H1 (cell line): ENCODE data around the gene SELENOV. TPM values are rescaled to one million over a fixed set of nuclear protein-coding genes. Genes with fewer than 3 reads are reported as not detected.

Experiments used
- CTCF ChIA-PET: fragments of 300-600 bp; sonication (Branson Sonifier 250); formaldehyde crosslinking; loops from one replicate; lab custom pipeline; 2021; ENCODE audit not compliant: partially characterized antibody; lab: Charles Lee
- POLR2A ChIA-PET: fragments of 300-600 bp; sonication (Branson Sonifier 250); formaldehyde crosslinking; loops from one replicate; lab custom pipeline; 2021; ENCODE audit warnings: inconsistent platforms; ENCODE audit not compliant: partially characterized antibody; lab: Charles Lee
- DNase-seq, 2 experiments: peaks; one replicate each; pipeline versions ENCODE4 v3.0.0 to v3.0.0-alpha.2; 2010 to 2022; ENCODE audit warnings: low spot score in 2 of 2, low read depth in 1 of 2, mixed read lengths in 1 of 2
- FAIRE-seq: peaks from 2 replicates; lab custom pipeline; 2011; peaks lifted over from hg19 to GRCh38; lab: Jason Lieb, UNC
- H2AFZ ChIP-seq: 2 replicates; pipeline ENCODE4 v1.8.1; 2012; ENCODE audit warnings: low read length, inconsistent platforms
- H2AK5ac ChIP-seq: 2 replicates; pipeline ENCODE4 v1.6.1; 2013; ENCODE audit warnings: low read depth, low read length
- H2BK120ac ChIP-seq: replicated peaks from 2 replicates; pipeline ENCODE3; 2013; ENCODE audit warnings: low read depth, low read length, inconsistent platforms
- H2BK12ac ChIP-seq: 2 replicates; pipeline ENCODE4 v1.6.1; 2013; ENCODE audit warnings: low read depth, low read length
- H2BK15ac ChIP-seq: 2 replicates; pipeline ENCODE4 v1.6.1; 2013; ENCODE audit warnings: low read length
- H2BK20ac ChIP-seq: 2 replicates; pipeline ENCODE4 v1.6.1; 2013; ENCODE audit warnings: low read length
- H2BK5ac ChIP-seq: 2 replicates; pipeline ENCODE4 v1.6.1; 2013; ENCODE audit warnings: low read depth, low read length
- H3K14ac ChIP-seq: 2 replicates; pipeline ENCODE4 v1.6.1; 2013; ENCODE audit warnings: inconsistent platforms; ENCODE audit not compliant: insufficient read length
- H3K18ac ChIP-seq: 2 replicates; pipeline ENCODE4 v1.6.1; 2013; ENCODE audit warnings: low read length; ENCODE audit errors: extremely low read depth
- H3K23ac ChIP-seq: 2 replicates; pipeline ENCODE4 v1.6.1; 2013; ENCODE audit warnings: inconsistent platforms; ENCODE audit not compliant: insufficient read length
- H3K23me2 ChIP-seq: 2 replicates; pipeline ENCODE4 v1.6.1; 2013; ENCODE audit warnings: low read depth, low read length
- H3K27ac ChIP-seq: 2 replicates; pipeline ENCODE4 v1.6.1; 2011; ENCODE audit warnings: low read depth, low read length, inconsistent platforms
- H3K27me3 ChIP-seq, 4 experiments: replicated peaks in 1 of 4; 1 replicate in 1 of 4; 2 replicates in 3 of 4; pipeline versions ENCODE4 v1.6.1 to v1.8.1; 2011 to 2013; ENCODE audit warnings: low read length in 3 of 4, mild to moderate bottlenecking in 3 of 4, inconsistent platforms in 2 of 4, mixed read lengths in 2 of 4, moderate library complexity in 1 of 4; ENCODE audit not compliant: control insufficient read depth in 3 of 4, insufficient read depth in 3 of 4; ENCODE audit errors: extremely low read depth in 1 of 4
- H3K36me3 ChIP-seq, 4 experiments: 2 replicates each; pipeline versions ENCODE4 v1.6.1 to v1.8.1; 2011 to 2013; ENCODE audit warnings: mild to moderate bottlenecking in 4 of 4, low read length in 3 of 4, moderate library complexity in 2 of 4, control low read depth in 1 of 4, inconsistent platforms in 1 of 4; ENCODE audit not compliant: insufficient read depth in 4 of 4, control insufficient read depth in 2 of 4
- H3K4ac ChIP-seq: replicated peaks from 2 replicates; pipeline ENCODE3; 2013; ENCODE audit warnings: low read length, low read depth, mixed read lengths, inconsistent platforms; ENCODE audit not compliant: insufficient read length
- H3K4me1 ChIP-seq, 4 experiments: replicated peaks in 1 of 4; 1 replicate in 1 of 4; 2 replicates in 3 of 4; pipeline versions ENCODE4 v1.6.1 to v1.8.1; 2011 to 2013; ENCODE audit warnings: low read length in 3 of 4, inconsistent platforms in 2 of 4, mixed read lengths in 1 of 4; ENCODE audit not compliant: insufficient read depth in 4 of 4, control insufficient read depth in 3 of 4
- H3K4me2 ChIP-seq, 2 experiments: 2 replicates each; pipeline versions ENCODE4 v1.6.1 to v1.8.1; 2011 to 2013; ENCODE audit warnings: low read depth in 2 of 2, low read length in 2 of 2, control low read depth in 1 of 2, inconsistent platforms in 1 of 2, mild to moderate bottlenecking in 1 of 2; ENCODE audit not compliant: insufficient read depth in 1 of 2
- H3K4me3 ChIP-seq, 4 experiments: fragments of 200-600, 300-600 bp in 1 of 4; sonication (generic), shearing (Covaris generic), sonication (Bioruptor Twin) in 1 of 4; 2 replicates each; pipeline versions ENCODE4 v1.5.1 to v1.8.1; 2011 to 2016; ENCODE audit warnings: low read length in 4 of 4, low read depth in 3 of 4, control low read depth in 2 of 4, inconsistent platforms in 2 of 4, mild to moderate bottlenecking in 2 of 4, mixed read lengths in 1 of 4, moderate library complexity in 1 of 4; ENCODE audit not compliant: insufficient read depth in 2 of 4; ENCODE audit errors: extremely low read depth in 1 of 4
- H3K56ac ChIP-seq: replicated peaks from 2 replicates; pipeline ENCODE3; 2013; ENCODE audit warnings: low read depth, mild to moderate bottlenecking, mixed read lengths, low read length, inconsistent platforms; ENCODE audit not compliant: insufficient read length
- H3K79me1 ChIP-seq: 2 replicates; pipeline ENCODE4 v1.6.1; 2013; ENCODE audit warnings: low read depth, low read length, control low read depth
- H3K79me2 ChIP-seq, 2 experiments: 2 replicates each; pipeline versions ENCODE4 v1.6.1 to v1.8.1; 2012 to 2013; ENCODE audit warnings: low read length in 2 of 2, mild to moderate bottlenecking in 2 of 2, inconsistent platforms in 1 of 2; ENCODE audit not compliant: insufficient read depth in 2 of 2, control insufficient read depth in 1 of 2
- H3K9ac ChIP-seq, 4 experiments: replicated peaks in 1 of 4; 1 replicate in 1 of 4; 2 replicates in 3 of 4; pipeline versions ENCODE4 v1.6.1 to v1.8.1; 2011 to 2013; ENCODE audit warnings: low read depth in 3 of 4, low read length in 3 of 4, control low read depth in 2 of 4, mild to moderate bottlenecking in 2 of 4, moderate library complexity in 2 of 4, inconsistent platforms in 1 of 4; ENCODE audit errors: extremely low read depth in 1 of 4
- H3K9me3 ChIP-seq, 2 experiments: 2 replicates each; pipeline versions ENCODE4 v1.6.1 to v1.8.1; 2012 to 2013; ENCODE audit warnings: mild to moderate bottlenecking in 2 of 2, moderate library complexity in 2 of 2, control low read depth in 1 of 2, inconsistent platforms in 1 of 2, low read depth in 1 of 2, low read length in 1 of 2, mixed read lengths in 1 of 2; ENCODE audit not compliant: insufficient read depth in 2 of 2
- H4K20me1 ChIP-seq, 2 experiments: replicated peaks in 1 of 2; 2 replicates each; pipeline versions ENCODE3 to v1.8.1; 2011 to 2013; ENCODE audit warnings: inconsistent platforms in 2 of 2, low read length in 2 of 2, mild to moderate bottlenecking in 1 of 2; ENCODE audit not compliant: insufficient read depth in 2 of 2, control insufficient read depth in 1 of 2
- H4K5ac ChIP-seq: 2 replicates; pipeline ENCODE4 v1.6.1; 2013; ENCODE audit warnings: low read length, low read depth, mixed read lengths, inconsistent platforms; ENCODE audit not compliant: insufficient read length
- H4K8ac ChIP-seq: 2 replicates; pipeline ENCODE4 v1.8.0; 2013; ENCODE audit warnings: mild to moderate bottlenecking, moderate library complexity, low read length, inconsistent platforms; ENCODE audit not compliant: insufficient read depth; ENCODE audit errors: extremely low read depth
- H4K91ac ChIP-seq: replicated peaks from 2 replicates; pipeline ENCODE3; 2013; ENCODE audit warnings: low read length, mixed read lengths, inconsistent platforms; ENCODE audit not compliant: insufficient read length
- SIRT6 ChIP-seq: IDR thresholded peaks from one replicate; pipeline ENCODE4 v1.7.1; 2012; ENCODE audit warnings: low read length, inconsistent platforms
- SUZ12 ChIP-seq: fragments of 200-600 bp; sonication (generic); IDR thresholded peaks from 2 replicates; pipeline ENCODE4 v1.6.1; 2012; ENCODE audit warnings: mild to moderate bottlenecking, inconsistent platforms, low read length, moderate library complexity, mixed read lengths
- WGBS, 2 experiments: shearing (Covaris generic) in 1 of 2; methylation state at CpG; one replicate each; pipeline versions ENCODE4 v1.1.6 to v1.1.7; 2013 to 2015; ENCODE audit warnings: low lambda C conversion rate in 2 of 2, mixed read lengths in 2 of 2, inconsistent platforms in 1 of 2, low coverage in 1 of 2, missing lambda C conversion rate in 1 of 2; ENCODE audit not compliant: insufficient replicate concordance in 2 of 2, insufficient coverage in 1 of 2, insufficient read length in 1 of 2; ENCODE audit errors: extremely low coverage in 1 of 2, missing lambda C conversion rate in 1 of 2; 5-methylcytosine and 5-hydroxymethylcytosine counted together
- polyA plus RNA-seq, 7 experiments: library from polyadenylated mRNA; depleted of rRNA in 3 of 7; stranded (reverse) in 5 of 7; unstranded in 2 of 7; fragments of >200 nt in 5 of 7; fragments of 200-250 nt in 2 of 7; gene quantifications; 1 replicate in 5 of 7; 2 replicates in 1 of 7; 4 replicates in 1 of 7; pipeline versions ENCODE4 v1.2.1 to v1.2.3, GENCODE V29; 2011 to 2013; ENCODE audit warnings: missing spikeins in 2 of 7, mixed read lengths in 2 of 7
- total RNA-seq: library from RNA; stranded (reverse); fragmentation: NEBNext Ultra II Directional; extraction: Animal tissue kit (Norgen Biotek cat#: 25700); gene quantifications from 2 replicates; pipeline ENCODE4 v1.2.1, GENCODE V29; 2021

The SELENOV gene
- total and polyA plus RNA-seq, 2 of the 8 experiments (the other 6 are each of a cell fraction or from before 2014, with no cell fraction given), result 8.4 to 10.7 TPM

- H3K14ac ChIP-seq, result no peak overlapping the region
- no peak overlapping the region for H3K4ac ChIP-seq
- no peak overlapping the region for H3K56ac ChIP-seq
- no peak for TF ChIP-seq SIRT6
- TF ChIP-seq SUZ12, result no peak
- TF ChIP-seq, all 59 proteins: peak for 0
- H2BK120ac ChIP-seq, result no peak overlapping the region
- no peak for DNase-seq
- no peaks in the 10 kb centered on the region for H3K27me3 ChIP-seq
- 0 out of 2 replicates have a peak overlapping the region, but pooled peaks have one; percentile 78 for H2BK5ac ChIP-seq
- no peak overlapping the region for H4K8ac ChIP-seq
- no peak overlapping the region for H3K9ac ChIP-seq
- peaks cover 0 to 10% (median 4%) of the 10 kb centered on the region in 4 experiments; a peak in 5 of 7 replicates for H3K4me1 ChIP-seq
- no peak overlapping the region for H3K18ac ChIP-seq
- H2BK12ac ChIP-seq, result peak overlapping the region; percentile 75; the same call in 1 of the 2 replicates
- peaks cover 0 to 2% of the 10 kb centered on the region in 2 experiments for H4K20me1 ChIP-seq
- no peak overlapping the region for H2AFZ ChIP-seq
- H3K4me3 ChIP-seq, result peak overlapping the region; percentile 17 to 94 (median 34); a peak in 4 of 8 replicates
- H4K91ac ChIP-seq, result no peak overlapping the region
- H2BK15ac ChIP-seq, result no peak overlapping the region
- H3K9me3 ChIP-seq, result no peaks in the 10 kb centered on the region
- peaks cover 5% of the 10 kb centered on the region for H3K23me2 ChIP-seq
- peaks cover 6 to 24% of the 10 kb centered on the region in 2 experiments; a peak in 3 of 4 replicates for H3K79me2 ChIP-seq
- no peak overlapping the region for H3K27ac ChIP-seq
- H2AK5ac ChIP-seq, result no peak overlapping the region
- no peak for FAIRE-seq
- no peak overlapping the region for H3K23ac ChIP-seq
- peaks cover 4% of the 10 kb centered on the region for H3K79me1 ChIP-seq
- H4K5ac ChIP-seq, result no peak overlapping the region
- POLR2A ChIA-PET, result interaction anchor here (0.8 to 8.3 kb wide), 12 partner anchors 11 to 124 kb away, joined by 3 to 96 read pairs (median 4); partner anchors contain the start of genes DLL3, RPS16 and SUPT5H
- peak overlapping the region; percentile 66 to 88 for H3K4me2 ChIP-seq
- H3K36me3 ChIP-seq, result peaks cover 11 to 31% (median 13%) of the 10 kb centered on the region in 4 experiments
- no peak overlapping the region for H2BK20ac ChIP-seq
- 77% methylated on average over 10 of the region's 10 CpGs; no CpG with 5 or more reads in 1 of the 2 experiments for WGBS, 2 experiments
- CTCF ChIA-PET, result no interaction called here
Measured at GRCh38 chr19:39479916-39480315, 35.0 kb upstream of the SELENOV start.
